Ishikawa (cell line): Measurements from ENCODE around the gene TROAP.

Experiments used
- CEBPB ChIP-seq: IDR thresholded peaks from 2 replicates; pipeline ENCODE4 v1.6.1; 2012
- CREB1 ChIP-seq: IDR thresholded peaks from 2 replicates; pipeline ENCODE4 v1.6.1; 2012; ENCODE audit warnings: low read depth
- EGR1 ChIP-seq: IDR thresholded peaks from 2 replicates; pipeline ENCODE4 v1.6.1; 2012
- EP300 ChIP-seq: IDR thresholded peaks from 2 replicates; pipeline ENCODE4 v1.6.1; 2012; ENCODE audit warnings: borderline replicate concordance
- FOXM1 ChIP-seq: IDR thresholded peaks from 2 replicates; pipeline ENCODE4 v1.6.1; 2012; ENCODE audit warnings: low read depth, borderline replicate concordance
- NFIC ChIP-seq: IDR thresholded peaks from 2 replicates; pipeline ENCODE4 v1.6.1; 2012
- RAD21 ChIP-seq: IDR thresholded peaks from 2 replicates; pipeline ENCODE4 v1.6.1; 2012; ENCODE audit warnings: low read depth
- TAF1 ChIP-seq: IDR thresholded peaks from 2 replicates; pipeline ENCODE4 v1.6.1; 2012; ENCODE audit warnings: low read depth, mild to moderate bottlenecking
- TCF12 ChIP-seq: IDR thresholded peaks from 2 replicates; pipeline ENCODE4 v1.6.1; 2012; ENCODE audit warnings: low read depth
- TEAD4 ChIP-seq: IDR thresholded peaks from 2 replicates; pipeline ENCODE4 v1.6.1; 2012
- USF1 ChIP-seq: IDR thresholded peaks from 2 replicates; pipeline ENCODE4 v1.6.1; 2012
- YY1 ChIP-seq: IDR thresholded peaks from 2 replicates; pipeline ENCODE4 v1.6.1; 2012; ENCODE audit warnings: low read depth
- ZBTB7A ChIP-seq: IDR thresholded peaks from 2 replicates; pipeline ENCODE4 v1.6.1; 2012; ENCODE audit warnings: low read depth
- TF ChIP-seq, protein P1 (sequence below): IDR thresholded peaks from 2 replicates; pipeline ENCODE4 v1.6.1; 2012; ENCODE audit warnings: low read depth, mild to moderate bottlenecking
- TF ChIP-seq, protein P2 (sequence below): IDR thresholded peaks from 2 replicates; pipeline ENCODE4 v1.6.1; 2012

Gene TROAP

GRCh38 chr12:49355913-49356312 lies 32.9 kb downstream of the TROAP start:
- TF ChIP-seq, protein P1, sequence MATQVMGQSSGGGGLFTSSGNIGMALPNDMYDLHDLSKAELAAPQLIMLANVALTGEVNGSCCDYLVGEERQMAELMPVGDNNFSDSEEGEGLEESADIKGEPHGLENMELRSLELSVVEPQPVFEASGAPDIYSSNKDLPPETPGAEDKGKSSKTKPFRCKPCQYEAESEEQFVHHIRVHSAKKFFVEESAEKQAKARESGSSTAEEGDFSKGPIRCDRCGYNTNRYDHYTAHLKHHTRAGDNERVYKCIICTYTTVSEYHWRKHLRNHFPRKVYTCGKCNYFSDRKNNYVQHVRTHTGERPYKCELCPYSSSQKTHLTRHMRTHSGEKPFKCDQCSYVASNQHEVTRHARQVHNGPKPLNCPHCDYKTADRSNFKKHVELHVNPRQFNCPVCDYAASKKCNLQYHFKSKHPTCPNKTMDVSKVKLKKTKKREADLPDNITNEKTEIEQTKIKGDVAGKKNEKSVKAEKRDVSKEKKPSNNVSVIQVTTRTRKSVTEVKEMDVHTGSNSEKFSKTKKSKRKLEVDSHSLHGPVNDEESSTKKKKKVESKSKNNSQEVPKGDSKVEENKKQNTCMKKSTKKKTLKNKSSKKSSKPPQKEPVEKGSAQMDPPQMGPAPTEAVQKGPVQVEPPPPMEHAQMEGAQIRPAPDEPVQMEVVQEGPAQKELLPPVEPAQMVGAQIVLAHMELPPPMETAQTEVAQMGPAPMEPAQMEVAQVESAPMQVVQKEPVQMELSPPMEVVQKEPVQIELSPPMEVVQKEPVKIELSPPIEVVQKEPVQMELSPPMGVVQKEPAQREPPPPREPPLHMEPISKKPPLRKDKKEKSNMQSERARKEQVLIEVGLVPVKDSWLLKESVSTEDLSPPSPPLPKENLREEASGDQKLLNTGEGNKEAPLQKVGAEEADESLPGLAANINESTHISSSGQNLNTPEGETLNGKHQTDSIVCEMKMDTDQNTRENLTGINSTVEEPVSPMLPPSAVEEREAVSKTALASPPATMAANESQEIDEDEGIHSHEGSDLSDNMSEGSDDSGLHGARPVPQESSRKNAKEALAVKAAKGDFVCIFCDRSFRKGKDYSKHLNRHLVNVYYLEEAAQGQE = no peak
- TF ChIP-seq ZBTB7A = no peak
- TF ChIP-seq TEAD4 = no peak
- TF ChIP-seq CREB1 = no peak
- TF ChIP-seq YY1 = no peak
- TF ChIP-seq EP300 = no peak
- no peak for TF ChIP-seq RAD21
- TF ChIP-seq, protein P2, sequence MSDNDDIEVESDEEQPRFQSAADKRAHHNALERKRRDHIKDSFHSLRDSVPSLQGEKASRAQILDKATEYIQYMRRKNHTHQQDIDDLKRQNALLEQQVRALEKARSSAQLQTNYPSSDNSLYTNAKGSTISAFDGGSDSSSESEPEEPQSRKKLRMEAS = no peak

GRCh38 chr12:49357103-49357678 lies 34.1 kb downstream of the TROAP start:
- TF ChIP-seq RAD21 (peak; percentile 48), CEBPB (no peak)

- TF ChIP-seq RAD21 (peak; percentile 99), USF1 (no peak)
- TF ChIP-seq, protein P2 = no peak
These were observed 35.6 kb downstream of the TROAP start for GRCh38 chr12:49358483-49359141.

DNA sequence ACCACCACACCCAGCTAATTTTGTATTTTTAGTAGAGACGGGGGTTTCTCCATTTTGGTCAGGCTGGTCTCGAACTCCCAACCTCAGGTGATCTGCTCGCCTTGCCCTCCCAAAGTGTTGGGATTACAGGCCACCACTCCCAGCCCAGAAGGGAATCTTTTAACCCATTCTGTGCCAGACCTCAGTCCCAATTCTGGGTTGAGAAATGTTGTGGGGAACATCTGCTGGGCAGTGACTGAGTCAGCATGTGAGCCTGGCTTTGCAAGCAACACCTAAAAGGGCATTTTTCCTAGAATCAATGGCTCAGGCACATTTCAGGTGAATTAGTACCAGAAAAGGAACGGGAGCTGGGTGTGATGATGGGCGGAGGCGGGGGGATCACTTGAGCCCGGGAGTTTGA lies 36.6 kb downstream of the TROAP start:
- TF ChIP-seq RAD21 (no peak), CREB1 (no peak), EP300 (no peak), TEAD4 (no peak), YY1 (no peak), USF1 (no peak), CEBPB (no peak), FOXM1 (no peak), TAF1 (no peak), TCF12 (no peak), NFIC (no peak), ZBTB7A (no peak), EGR1 (no peak)
- TF ChIP-seq, protein P2 = no peak
- TF ChIP-seq, protein P1 = no peak

- TF ChIP-seq TCF12 (no peak), YY1 (no peak), CREB1 (no peak), NFIC (no peak), FOXM1 (no peak)
- TF ChIP-seq, protein P2 = no peak
These were observed 39.0 kb downstream of the TROAP start for GRCh38 chr12:49362077-49362476.

- no peak for TF ChIP-seq TAF1
- peak; percentile 56; the same call in 1 of the 2 replicates for TF ChIP-seq CEBPB
- TF ChIP-seq, protein P1 = no peak
- no peak for TF ChIP-seq CREB1
- TF ChIP-seq USF1 = no peak
- TF ChIP-seq TEAD4 = no peak
- TF ChIP-seq TCF12 = no peak
- TF ChIP-seq RAD21 = no peak
These were observed 41.9 kb downstream of the TROAP start for GRCh38 chr12:49364989-49365388.
